ENCODE data around the gene TEX11.
"Not testable (repeated sequence)": the region's sequence is repeated elsewhere in the genome, so short reads cannot be mapped to it uniquely, and the experiment has no call there.

The TEX11 gene

GRCh38 chrX:70635227-70635626 lies 273.3 kb downstream of the TEX11 start:
- no peak for DNase-seq
- intact Hi-C loops (cut with DNase I; ENCODE audit: low total_unique reads): no loop called here
- Histone ChIP-seq H3K27me3 (no peaks in the 10 kb centered on the region), H3K4me3 (no peak overlapping the region), H3K9me3 (no peaks in the 10 kb centered on the region), H3K36me3 (no peaks in the 10 kb centered on the region), H3K27ac (no peak overlapping the region), H3K4me1 (no peaks in the 10 kb centered on the region)
- no peak for TF ChIP-seq CTCF (IDR thresholded peaks at IDR 0.05)

GRCh38 chrX:70621743-70622142 lies 286.8 kb downstream of the TEX11 start:
- Histone ChIP-seq H3K9me3 (no peaks in the 10 kb centered on the region), H3K36me3 (no peaks in the 10 kb centered on the region), H3K4me1 (no peaks in the 10 kb centered on the region), H3K27me3 (no peaks in the 10 kb centered on the region), H3K27ac (no peak overlapping the region), H3K4me3 (no peak overlapping the region)
- intact Hi-C loops (cut with DNase I; ENCODE audit: low total_unique reads): no loop called here
- TF ChIP-seq CTCF (IDR thresholded peaks at IDR 0.05): no peak
- no peak for DNase-seq

GRCh38 chrX:70618467-70618866 lies 290.0 kb downstream of the TEX11 start:
- intact Hi-C loops (cut with DNase I; ENCODE audit: low total_unique reads): no loop called here
- no peak for TF ChIP-seq CTCF (IDR thresholded peaks at IDR 0.05)
- Histone ChIP-seq H3K4me3 (no peak overlapping the region), H3K27me3 (no peaks in the 10 kb centered on the region), H3K36me3 (no peaks in the 10 kb centered on the region), H3K9me3 (no peaks in the 10 kb centered on the region), H3K27ac (no peak overlapping the region), H3K4me1 (no peaks in the 10 kb centered on the region)
- DNase-seq: no peak

GRCh38 chrX:70613295-70613694 lies 295.2 kb downstream of the TEX11 start:
- no peaks in the 10 kb centered on the region for H3K9me3 ChIP-seq
- H3K36me3 ChIP-seq: no peaks in the 10 kb centered on the region
- H3K27me3 ChIP-seq: no peaks in the 10 kb centered on the region
- H3K27ac ChIP-seq: no peak overlapping the region
- H3K4me3 ChIP-seq: no peak overlapping the region
- no peak for DNase-seq
- intact Hi-C loops (cut with DNase I; ENCODE audit: low total_unique reads): no loop called here
- H3K4me1 ChIP-seq: no peaks in the 10 kb centered on the region
- TF ChIP-seq CTCF (IDR thresholded peaks at IDR 0.05): no peak

GRCh38 chrX:70605352-70605751 lies 303.2 kb downstream of the TEX11 start:
- Histone ChIP-seq H3K9me3 (no peaks in the 10 kb centered on the region), H3K27ac (no peak overlapping the region), H3K4me1 (no peaks in the 10 kb centered on the region), H3K36me3 (no peaks in the 10 kb centered on the region), H3K4me3 (no peak overlapping the region), H3K27me3 (no peaks in the 10 kb centered on the region)
- intact Hi-C loops (cut with DNase I; ENCODE audit: low total_unique reads): no loop called here
- TF ChIP-seq CTCF (IDR thresholded peaks at IDR 0.05): no peak
- no peak for DNase-seq

GRCh38 chrX:70592091-70592490 lies 316.4 kb downstream of the TEX11 start:
- peaks cover 0 to 5% (median 1%) of the 10 kb centered on the region in 3 donors for H3K9me3 ChIP-seq
- H3K4me3 ChIP-seq: no peak overlapping the region
- H3K4me1 ChIP-seq: no peaks in the 10 kb centered on the region
- H3K36me3 ChIP-seq: no peaks in the 10 kb centered on the region
- intact Hi-C loops (cut with DNase I; ENCODE audit: low total_unique reads): no loop called here
- no peak for TF ChIP-seq CTCF (IDR thresholded peaks at IDR 0.05)
- H3K27ac ChIP-seq: no peak overlapping the region
- no peaks in the 10 kb centered on the region for H3K27me3 ChIP-seq
- no peak for DNase-seq

GRCh38 chrX:70587158-70587557 lies 321.4 kb downstream of the TEX11 start:
- H3K27ac ChIP-seq; H3K4me3 ChIP-seq; H3K4me1 ChIP-seq; H3K36me3 ChIP-seq; H3K9me3 ChIP-seq; intact Hi-C loops (cut with DNase I; ENCODE audit: low total_unique reads); DNase-seq; H3K27me3 ChIP-seq: not testable (repeated sequence)
